Smooth muscle cell (in vitro differentiated cells): ENCODE data around the gene FAM83F. TPM values are rescaled to one million over a fixed set of nuclear protein-coding genes. Genes with fewer than 3 reads are reported as not detected.
A peak's percentile ranks its signal among the peaks of the same experiment; 100 is the strongest.

Source experiments
- DNase-seq: peaks from one replicate; lab custom pipeline; 2025; ENCODE audit not compliant: unreplicated experiment; lab: John Stamatoyannopoulos, UW
- H2AFZ ChIP-seq: fragments of 200-600 bp; sonication (generic); 2 replicates; pipeline ENCODE4 v1.6.0; 2016; ENCODE audit warnings: antibody characterized with exemption, low read depth, mild to moderate bottlenecking
- H3F3A ChIP-seq: fragments of 200-600 bp; sonication (generic); 2 replicates; pipeline ENCODE4 v1.6.0; 2017; ENCODE audit warnings: antibody characterized with exemption, low read depth
- H3K27ac ChIP-seq: fragments of 200-600 bp; sonication (generic); 2 replicates; pipeline ENCODE4 v1.5.1; 2016; ENCODE audit warnings: low read depth, mild to moderate bottlenecking
- H3K27me3 ChIP-seq: fragments of 200-600 bp; sonication (generic); 2 replicates; pipeline ENCODE4 v1.6.1; 2016; ENCODE audit warnings: low read depth, mild to moderate bottlenecking
- H3K36me3 ChIP-seq: fragments of 200-600 bp; sonication (generic); 2 replicates; pipeline ENCODE4 v1.5.1; 2016; ENCODE audit warnings: low read depth
- H3K4me1 ChIP-seq: fragments of 200-600 bp; sonication (generic); 2 replicates; pipeline ENCODE4 v1.5.1; 2016; ENCODE audit warnings: low read depth
- H3K4me2 ChIP-seq: fragments of 200-600 bp; sonication (generic); 2 replicates; pipeline ENCODE4 v1.6.0; 2016; ENCODE audit warnings: mild to moderate bottlenecking
- H3K4me3 ChIP-seq: fragments of 200-600 bp; sonication (generic); 2 replicates; pipeline ENCODE4 v1.5.1; 2016; ENCODE audit warnings: mild to moderate bottlenecking
- H3K79me2 ChIP-seq: fragments of 200-600 bp; sonication (generic); 2 replicates; pipeline ENCODE4 v1.6.0; 2016; ENCODE audit warnings: low read depth, mild to moderate bottlenecking
- H3K9ac ChIP-seq: fragments of 200-600 bp; sonication (generic); 2 replicates; pipeline ENCODE4 v1.6.0; 2016; ENCODE audit warnings: low read depth
- H3K9me3 ChIP-seq: fragments of 200-600 bp; sonication (generic); replicated peaks from 2 replicates; pipeline ENCODE4 v1.5.1; 2016; ENCODE audit warnings: low read depth
- H4K20me1 ChIP-seq: fragments of 200-600 bp; sonication (generic); 2 replicates; pipeline ENCODE4 v1.6.0; 2016; ENCODE audit warnings: low read depth
- CTCF ChIP-seq: fragments of 200-600 bp; sonication (generic); IDR thresholded peaks from 2 replicates; pipeline ENCODE4 v1.5.1; 2017; ENCODE audit warnings: borderline replicate concordance, mild to moderate bottlenecking, antibody characterized with exemption; ENCODE audit not compliant: insufficient read depth, poor library complexity, severe bottlenecking
- WGBS: methylation state at CpG from one replicate; pipeline ENCODE4 v1.1.7; 2016; ENCODE audit warnings: low lambda C conversion rate; 5-methylcytosine and 5-hydroxymethylcytosine counted together
- polyA plus RNA-seq: library from polyadenylated mRNA; unstranded; fragments of >200 nt; fragmentation: Nextera tagmentation; extraction: Ambion mirVana; gene quantifications from 2 replicates; pipeline ENCODE4 v1.2.1, GENCODE V29; 2016
- total RNA-seq: library from RNA; depleted of rRNA; stranded (reverse); fragments of >200 nt; gene quantifications from 2 replicates; pipeline ENCODE4 v1.2.3, GENCODE V29; 2014

Gene FAM83F
- total and polyA plus RNA-seq, 2 experiments from 2014 or later = 1.4 to 1.6 TPM

GRCh38 chr22:39996732-39997131 lies 2.0 kb downstream of the FAM83F start:
- Histone ChIP-seq H3K4me3 (peak overlapping the region; percentile 48), H3K9ac (no peak overlapping the region), H3F3A (peaks cover 9% of the 10 kb centered on the region), H2AFZ (no peak overlapping the region), H4K20me1 (peaks cover under 1% of the 10 kb centered on the region), H3K79me2 (no peaks in the 10 kb centered on the region), H3K9me3 (no peaks in the 10 kb centered on the region), H3K27ac (no peak overlapping the region), H3K4me2 (no peak overlapping the region), H3K4me1 (peaks cover 54% of the 10 kb centered on the region), H3K36me3 (no peaks in the 10 kb centered on the region), H3K27me3 (peaks cover 42% of the 10 kb centered on the region)
- WGBS = 92% methylated on average over 3 of the region's 3 CpGs
- DNase-seq = no peak
- no peak for TF ChIP-seq CTCF

- peaks cover 4% of the 10 kb centered on the region for H4K20me1 ChIP-seq
- H3K36me3 ChIP-seq = no peaks in the 10 kb centered on the region
- no peak for TF ChIP-seq CTCF
- no peak overlapping the region for H3K4me2 ChIP-seq
- H3K27ac ChIP-seq = no peak overlapping the region
- H3K27me3 ChIP-seq = peaks cover 36% of the 10 kb centered on the region
- WGBS = 84% methylated on average over 3 of the region's 3 CpGs
- H3K4me1 ChIP-seq = peaks cover 61% of the 10 kb centered on the region
- H2AFZ ChIP-seq = no peak overlapping the region
- H3K4me3 ChIP-seq = no peak overlapping the region
- H3K9me3 ChIP-seq = no peaks in the 10 kb centered on the region
- peaks cover 9% of the 10 kb centered on the region for H3F3A ChIP-seq
- H3K9ac ChIP-seq = no peak overlapping the region
- no peaks in the 10 kb centered on the region for H3K79me2 ChIP-seq
- DNase-seq = no peak
Measured at GRCh38 chr22:39997421-39997820, 2.7 kb downstream of the FAM83F start.

- H3K27ac ChIP-seq = no peak overlapping the region
- H3K4me2 ChIP-seq = no peak overlapping the region
- no peaks in the 10 kb centered on the region for H3K36me3 ChIP-seq
- peaks cover 61% of the 10 kb centered on the region for H3K4me1 ChIP-seq
- no peaks in the 10 kb centered on the region for H3K79me2 ChIP-seq
- TF ChIP-seq CTCF = no peak
- 47% methylated on average over 11 of the region's 11 CpGs for WGBS
- peaks cover 4% of the 10 kb centered on the region for H4K20me1 ChIP-seq
- no peaks in the 10 kb centered on the region for H3K9me3 ChIP-seq
- H3K9ac ChIP-seq = no peak overlapping the region
- H3F3A ChIP-seq = peaks cover 9% of the 10 kb centered on the region
- no peak for DNase-seq
- H2AFZ ChIP-seq = no peak overlapping the region
- no peak overlapping the region for H3K4me3 ChIP-seq
- H3K27me3 ChIP-seq = peaks cover 30% of the 10 kb centered on the region
Measured at GRCh38 chr22:39997939-39998726, 3.4 kb downstream of the FAM83F start.
